RKO (cell line): ENCODE results near the gene OR5C1.
"Not testable (repeated sequence)": the region's sequence is repeated elsewhere in the genome, so short reads cannot be mapped to it uniquely, and the experiment has no call there.

Source experiments
- DNase-seq: peaks from one replicate; pipeline ENCODE4 v3.0.0-alpha.2; 2016; ENCODE audit warnings: low spot score

OR5C1 gene

DNA sequence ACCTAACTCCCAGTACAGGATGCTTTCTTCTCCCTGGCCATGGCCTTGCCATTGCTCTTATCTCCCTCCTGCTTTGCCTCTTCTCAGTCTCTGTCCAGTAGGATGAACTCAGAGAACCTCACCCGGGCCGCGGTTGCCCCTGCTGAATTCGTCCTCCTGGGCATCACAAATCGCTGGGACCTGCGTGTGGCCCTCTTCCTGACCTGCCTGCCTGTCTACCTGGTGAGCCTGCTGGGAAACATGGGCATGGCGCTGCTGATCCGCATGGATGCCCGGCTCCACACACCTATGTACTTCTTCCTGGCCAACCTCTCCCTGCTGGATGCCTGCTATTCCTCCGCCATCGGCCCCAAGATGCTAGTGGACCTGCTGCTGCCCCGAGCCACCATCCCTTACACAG, at the start of gene OR5C1:
TSS of gene OR5C1 (plus strand) at position 103 of the 400 bp plus-strand sequence. CDS start at position 103, 0 bp downstream.
- no peak for DNase-seq

DNA sequence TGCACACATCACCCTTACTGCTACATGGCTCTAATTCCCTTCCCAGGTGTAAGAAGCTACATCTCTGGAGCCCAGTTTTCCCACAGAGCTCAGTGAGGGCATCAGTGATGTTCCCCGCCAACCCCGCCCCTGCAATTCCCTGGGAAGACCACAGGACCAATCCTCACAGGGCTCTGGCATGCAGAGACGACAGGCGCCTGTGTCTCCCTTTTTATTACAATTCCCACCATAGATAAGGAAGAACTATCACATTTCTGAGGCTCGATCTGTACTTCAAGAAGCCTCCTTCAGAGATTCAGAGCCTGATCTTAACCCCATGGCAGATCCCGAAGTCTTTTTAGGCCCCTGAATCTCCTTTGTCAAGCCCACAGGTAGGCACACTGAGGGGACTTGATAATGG, 46.7 kb upstream of the OR5C1 start, which contains the start of gene OR1L6:
TSS of gene OR1L6 (plus strand) at position 301 of the 400 bp plus-strand sequence. CDS start 7,545 bp downstream, outside the sequence.
- no peak for DNase-seq

DNA sequence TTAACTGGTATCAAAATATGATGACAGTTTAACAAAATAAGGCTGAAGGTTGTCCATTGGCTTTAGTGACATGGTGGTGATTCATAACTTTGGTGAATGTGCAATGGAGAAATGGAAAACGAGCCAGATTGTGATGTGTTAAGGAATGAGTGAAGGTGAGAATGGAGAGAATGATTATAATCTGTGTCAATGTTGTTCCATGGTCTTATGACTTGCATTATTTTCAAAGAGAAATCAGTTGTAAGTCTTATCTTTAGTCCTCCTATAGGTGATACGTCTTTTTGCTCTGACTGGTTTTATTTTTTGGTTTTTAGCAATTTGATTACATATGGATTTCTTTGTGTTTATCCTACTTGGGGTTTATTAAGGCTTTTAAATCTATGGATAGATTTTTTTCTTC, 33.9 kb upstream of the OR5C1 start:
- DNase-seq, result peak; percentile 9

DNA sequence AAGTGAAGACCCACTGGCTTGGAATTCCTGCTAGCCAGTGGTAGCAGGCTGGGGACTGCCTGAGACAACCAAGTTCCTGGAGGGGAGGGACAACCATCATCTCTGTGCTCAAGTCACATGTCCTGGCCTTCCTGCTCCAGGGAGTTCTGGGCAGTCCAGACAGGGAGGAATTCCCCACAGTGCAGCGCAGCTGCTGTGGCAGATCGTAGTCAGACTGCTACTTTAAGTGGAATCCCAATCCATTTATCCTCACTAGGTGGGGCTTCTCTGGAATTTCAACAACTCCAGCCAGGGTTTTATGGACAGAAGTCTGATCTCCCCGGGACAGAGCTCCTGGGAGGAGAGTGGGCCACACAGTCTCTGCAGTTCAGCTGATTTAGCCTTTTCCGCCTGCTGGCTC, 20.9 kb upstream of the OR5C1 start:
- DNase-seq, result no peak

DNA sequence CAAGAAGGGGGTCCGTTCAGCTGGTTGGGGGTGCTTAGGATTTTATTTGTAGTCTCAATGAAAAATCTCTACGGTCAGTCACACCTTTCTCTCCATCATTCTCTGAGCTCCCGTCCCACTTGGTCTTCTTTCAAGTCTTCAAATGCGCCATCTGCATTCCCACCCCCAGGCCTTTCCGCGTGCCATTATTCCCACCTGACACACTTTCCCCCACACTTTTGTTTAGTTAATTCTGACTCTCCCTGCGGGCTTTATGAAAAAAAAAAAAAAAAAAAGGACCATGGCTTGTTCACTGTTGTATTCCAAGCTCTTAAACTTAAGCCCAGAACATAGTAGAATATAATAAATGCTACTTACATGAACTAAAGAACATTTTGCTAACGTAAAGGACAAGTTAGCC, 11.7 kb upstream of the OR5C1 start:
- no peak for DNase-seq

DNA sequence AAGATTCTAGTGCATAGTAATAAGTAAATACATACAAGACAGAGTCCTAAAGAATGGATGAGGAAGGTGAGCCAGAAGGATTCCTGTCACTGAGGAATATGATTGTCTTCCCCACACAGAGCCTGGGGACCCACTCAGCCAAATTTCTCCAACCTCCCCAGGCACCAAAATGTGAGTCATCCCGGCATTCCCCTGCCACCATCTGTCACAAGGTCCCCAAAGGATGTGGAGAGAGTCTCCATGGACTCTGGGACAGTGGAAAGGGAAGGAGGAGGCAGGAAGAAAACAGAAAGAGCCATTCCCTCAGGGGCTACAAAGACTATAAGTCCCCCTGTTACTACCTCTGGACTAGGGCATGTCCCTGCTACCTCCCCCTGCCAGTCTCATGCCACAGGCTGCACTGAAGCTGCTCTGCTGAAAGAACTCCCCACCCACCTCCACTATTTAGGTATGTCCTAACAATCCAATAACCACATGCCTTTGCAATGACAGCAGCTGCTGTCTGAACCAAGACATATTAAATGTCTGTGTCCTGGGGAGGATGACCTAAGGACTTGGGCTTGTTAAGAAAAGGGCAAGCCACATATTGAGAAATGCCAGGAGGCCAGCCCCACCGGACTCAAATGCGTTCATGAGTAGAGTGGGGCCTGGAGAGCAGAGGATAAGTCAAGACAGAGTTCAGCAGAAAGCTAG, 10.7 kb upstream of the OR5C1 start:
- DNase-seq, result no peak

DNA sequence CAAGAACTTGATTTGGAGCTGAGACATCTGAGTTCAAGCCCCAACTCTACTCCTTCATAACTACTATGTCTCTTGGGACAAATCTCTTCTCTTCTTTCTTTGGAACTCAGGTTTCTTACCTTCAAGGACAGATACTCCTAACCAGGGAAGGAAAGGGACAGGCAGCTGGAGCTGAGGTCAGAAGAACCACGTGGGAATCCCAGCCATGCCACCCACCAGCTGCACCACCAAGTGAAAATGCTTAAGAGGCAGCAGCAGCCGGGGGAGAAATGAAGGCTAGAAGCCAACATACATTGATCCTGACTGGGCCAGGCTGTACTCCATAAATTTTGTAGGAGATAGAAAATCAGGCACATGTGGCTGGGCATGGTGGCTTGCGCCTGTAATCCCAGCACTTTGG, 9.6 kb upstream of the OR5C1 start:
- DNase-seq, result no peak

DNA sequence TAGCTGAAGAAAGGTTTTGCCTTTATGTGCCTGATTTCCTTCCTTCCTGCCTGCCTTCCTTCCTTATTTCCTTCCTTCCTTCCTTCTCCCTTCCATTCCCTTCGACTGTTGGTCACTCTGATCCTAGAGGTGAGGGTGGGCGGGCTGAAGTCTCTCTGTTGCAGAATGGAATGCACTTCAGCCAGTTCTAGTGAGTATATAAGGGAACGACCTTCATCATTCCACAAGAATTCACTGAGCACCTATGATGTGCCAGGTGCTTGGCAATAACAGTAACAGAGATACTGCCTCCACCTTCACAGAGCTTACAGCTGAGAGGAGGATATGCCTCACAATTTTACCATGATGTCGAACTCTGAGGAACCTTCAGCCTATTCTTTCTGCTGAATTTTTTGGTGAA, 8.7 kb upstream of the OR5C1 start:
- DNase-seq, result no peak

DNA sequence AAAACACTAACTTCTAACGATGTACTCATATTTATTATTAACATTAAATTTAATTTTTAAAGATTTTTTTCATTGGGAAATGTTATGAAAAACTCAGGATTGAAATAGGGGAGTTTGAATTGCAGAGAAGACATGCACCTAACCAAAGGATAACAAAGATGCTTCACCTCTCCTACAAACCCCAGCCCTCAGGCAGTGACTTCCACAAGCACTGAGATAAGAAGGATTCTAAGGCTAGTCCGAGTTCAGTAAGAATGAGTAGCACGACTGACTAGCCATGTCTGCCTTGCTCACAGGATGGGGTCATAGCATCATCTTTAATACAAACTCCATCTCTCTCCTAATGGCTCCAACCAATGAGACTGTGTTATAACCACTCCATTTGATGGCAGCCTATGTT, 7.1 kb upstream of the OR5C1 start:
- DNase-seq, result no peak

DNA sequence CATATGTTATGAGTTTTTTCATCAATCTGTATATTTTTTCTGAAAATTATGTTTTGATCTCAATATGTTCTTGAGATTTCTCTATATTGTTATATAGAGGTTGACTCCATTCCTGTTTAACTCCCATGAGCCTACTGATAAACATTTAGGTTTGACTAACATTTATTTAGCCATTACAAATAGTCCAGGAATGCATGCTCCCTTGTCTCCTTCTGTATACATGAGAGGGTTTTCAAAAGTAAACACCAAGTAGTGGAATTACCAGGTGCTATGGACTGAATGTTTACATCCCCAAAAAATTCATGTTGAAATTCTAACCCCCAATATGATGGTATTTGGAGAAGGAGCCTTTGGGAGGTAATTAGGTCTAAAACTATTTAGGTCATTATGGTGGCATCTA, 3.5 kb upstream of the OR5C1 start:
- DNase-seq, result no peak

DNA sequence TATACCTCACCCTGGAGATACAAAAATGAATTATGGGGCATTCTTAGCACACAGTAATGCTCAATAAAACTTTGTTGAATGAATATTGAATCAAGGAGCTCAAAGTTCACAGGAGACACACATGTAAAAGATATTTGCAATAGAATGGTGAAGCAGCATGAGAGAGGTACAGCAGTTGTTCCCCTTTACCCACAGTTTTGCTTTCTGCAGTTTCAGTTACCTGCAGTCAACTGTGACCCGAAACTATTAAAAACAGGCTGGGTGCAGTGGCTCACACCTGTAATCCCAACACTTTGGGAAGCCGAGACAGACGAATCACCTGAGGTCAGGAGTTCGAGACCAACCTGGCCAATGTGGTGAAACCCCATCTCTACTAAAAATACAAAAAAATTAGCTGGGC, 2.4 kb upstream of the OR5C1 start:
- no peak for DNase-seq

DNA sequence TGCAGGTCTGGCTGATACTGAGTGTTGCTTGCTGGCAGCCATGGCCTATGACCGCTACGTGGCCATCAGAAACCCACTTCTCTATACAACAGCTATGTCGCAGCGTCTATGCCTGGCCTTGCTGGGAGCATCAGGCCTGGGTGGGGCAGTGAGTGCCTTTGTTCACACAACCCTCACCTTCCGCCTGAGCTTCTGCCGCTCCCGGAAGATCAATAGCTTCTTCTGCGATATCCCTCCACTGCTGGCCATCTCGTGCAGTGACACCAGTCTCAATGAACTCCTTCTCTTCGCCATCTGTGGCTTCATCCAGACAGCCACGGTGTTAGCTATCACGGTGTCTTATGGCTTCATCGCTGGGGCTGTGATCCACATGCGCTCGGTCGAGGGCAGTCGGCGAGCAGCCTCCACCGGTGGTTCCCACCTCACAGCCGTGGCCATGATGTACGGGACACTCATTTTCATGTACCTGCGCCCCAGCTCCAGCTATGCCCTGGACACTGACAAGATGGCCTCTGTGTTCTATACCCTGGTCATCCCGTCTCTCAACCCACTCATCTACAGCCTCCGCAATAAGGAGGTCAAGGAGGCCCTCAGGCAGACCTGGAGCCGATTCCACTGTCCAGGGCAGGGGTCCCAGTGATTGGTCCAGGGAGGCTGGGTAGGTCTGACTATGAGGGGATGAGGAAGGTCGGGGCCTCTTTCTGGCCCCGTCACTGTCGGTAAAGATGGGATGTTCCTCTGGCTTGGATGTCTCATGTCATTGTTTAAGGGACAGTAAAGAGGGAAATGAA, 718 bp downstream of the OR5C1 start:
- no peak for DNase-seq

DNA sequence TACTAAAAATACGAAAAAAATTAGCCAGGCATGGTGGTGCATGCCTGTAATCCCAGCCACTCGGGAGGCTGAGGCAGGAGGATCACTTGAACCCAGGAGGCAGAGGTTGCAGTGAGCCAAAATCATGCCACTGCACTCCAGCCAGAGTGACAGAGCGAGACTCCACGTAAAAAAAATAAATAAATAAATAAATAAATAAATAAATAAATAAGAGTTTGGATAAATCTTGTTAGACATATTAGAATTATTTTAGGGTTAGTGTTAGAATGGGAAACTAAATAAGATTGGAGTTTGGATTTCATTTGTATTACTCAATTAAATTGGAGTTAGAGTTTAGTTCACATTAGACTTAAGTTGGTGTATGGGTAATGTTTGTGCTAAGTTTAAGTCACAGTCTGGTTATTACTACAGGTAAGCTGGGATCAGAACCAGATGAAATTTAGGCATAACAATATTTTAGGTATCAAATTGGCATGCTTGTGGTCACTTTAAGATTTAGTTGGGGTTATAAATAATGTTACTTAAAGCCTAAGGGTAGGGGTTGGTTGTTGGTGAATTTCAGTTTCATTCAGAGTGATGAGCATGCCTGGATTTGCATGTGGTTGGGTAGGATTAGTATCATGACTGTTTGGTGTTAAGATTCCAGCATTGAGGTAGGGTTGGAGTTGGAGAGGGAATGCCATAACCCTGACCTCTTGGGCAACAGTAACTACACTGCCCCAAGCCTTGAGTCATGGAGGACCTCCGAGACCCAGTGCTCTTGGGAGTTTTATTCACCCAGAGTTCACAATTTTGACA, 3.3 kb downstream of the OR5C1 start:
- no peak for DNase-seq

DNA sequence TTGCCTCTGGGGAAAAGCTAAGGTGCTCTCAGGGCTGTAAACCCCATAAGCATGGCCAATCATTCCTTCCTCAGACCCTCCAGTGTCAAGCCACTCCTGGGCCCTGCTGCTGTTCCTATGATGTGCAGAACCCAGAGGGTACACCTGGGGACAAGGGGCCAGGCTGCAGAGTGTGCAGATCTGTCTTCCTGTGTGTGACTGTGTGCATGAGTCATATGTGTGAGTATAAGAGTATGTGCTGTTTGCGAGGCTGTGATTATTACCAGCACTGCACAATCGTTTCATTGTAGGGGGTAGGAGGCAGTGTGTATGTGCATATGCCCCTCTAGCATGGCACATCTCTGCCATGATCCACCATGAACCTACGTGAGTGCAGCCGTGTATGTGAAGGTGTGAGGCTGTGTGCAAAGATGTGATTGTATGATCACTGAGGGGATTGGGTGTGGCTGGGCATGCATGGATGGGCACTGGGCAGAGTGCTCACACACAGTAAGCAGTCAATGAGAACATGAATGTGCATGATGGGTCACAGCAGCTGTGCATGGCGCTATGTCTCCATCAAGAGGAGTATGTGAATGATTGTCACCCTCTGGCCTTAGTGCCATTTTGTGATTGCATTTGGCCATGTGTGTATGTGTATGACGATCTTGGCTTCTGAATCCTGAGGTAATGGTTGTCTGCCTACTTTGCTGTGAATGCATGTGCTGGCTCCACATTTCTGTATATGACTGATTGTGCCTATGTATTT, 8.8 kb downstream of the OR5C1 start:
- DNase-seq, result peak; percentile 72

DNA sequence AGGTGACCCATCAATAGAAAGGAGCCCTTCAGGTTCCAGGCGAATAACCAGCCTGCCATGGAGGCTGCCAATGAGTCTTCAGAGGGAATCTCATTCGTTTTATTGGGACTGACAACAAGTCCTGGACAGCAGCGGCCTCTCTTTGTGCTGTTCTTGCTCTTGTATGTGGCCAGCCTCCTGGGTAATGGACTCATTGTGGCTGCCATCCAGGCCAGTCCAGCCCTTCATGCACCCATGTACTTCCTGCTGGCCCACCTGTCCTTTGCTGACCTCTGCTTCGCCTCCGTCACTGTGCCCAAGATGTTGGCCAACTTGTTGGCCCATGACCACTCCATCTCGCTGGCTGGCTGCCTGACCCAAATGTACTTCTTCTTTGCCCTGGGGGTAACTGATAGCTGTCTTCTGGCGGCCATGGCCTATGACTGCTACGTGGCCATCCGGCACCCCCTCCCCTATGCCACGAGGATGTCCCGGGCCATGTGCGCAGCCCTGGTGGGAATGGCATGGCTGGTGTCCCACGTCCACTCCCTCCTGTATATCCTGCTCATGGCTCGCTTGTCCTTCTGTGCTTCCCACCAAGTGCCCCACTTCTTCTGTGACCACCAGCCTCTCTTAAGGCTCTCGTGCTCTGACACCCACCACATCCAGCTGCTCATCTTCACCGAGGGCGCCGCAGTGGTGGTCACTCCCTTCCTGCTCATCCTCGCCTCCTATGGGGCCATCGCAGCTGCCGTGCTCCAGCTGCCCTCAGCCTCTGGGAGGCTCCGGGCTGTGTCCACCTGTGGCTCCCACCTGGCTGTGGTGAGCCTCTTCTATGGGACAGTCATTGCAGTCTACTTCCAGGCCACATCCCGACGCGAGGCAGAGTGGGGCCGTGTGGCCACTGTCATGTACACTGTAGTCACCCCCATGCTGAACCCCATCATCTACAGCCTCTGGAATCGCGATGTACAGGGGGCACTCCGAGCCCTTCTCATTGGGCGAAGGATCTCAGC, 11.6 kb downstream of the OR5C1 start, which contains the start of gene OR1K1:
TSS of gene OR1K1 (plus strand) at position 58 of the 995 bp plus-strand sequence. CDS start at position 58, 0 bp downstream.
- DNase-seq, result no peak

DNA sequence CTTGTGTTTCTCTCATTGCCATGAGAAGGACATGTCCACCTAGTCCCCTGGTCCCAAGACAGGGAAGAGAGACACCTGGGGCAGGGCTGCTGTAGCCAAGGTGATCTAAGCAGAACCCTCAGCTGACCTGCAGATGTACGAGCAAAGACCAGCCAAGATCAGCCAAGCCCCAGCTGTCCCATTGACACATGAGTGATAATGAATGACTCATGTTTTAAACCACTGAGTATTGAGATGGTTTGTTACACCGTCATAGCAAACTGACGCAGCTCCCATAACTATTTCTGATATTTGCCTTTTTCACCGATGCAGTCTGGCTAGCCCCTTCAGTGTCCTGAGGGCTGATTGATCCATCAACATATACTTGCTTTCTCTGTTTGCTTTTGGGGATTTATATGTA, 17.9 kb downstream of the OR5C1 start:
- peak; percentile 59 for DNase-seq

DNA sequence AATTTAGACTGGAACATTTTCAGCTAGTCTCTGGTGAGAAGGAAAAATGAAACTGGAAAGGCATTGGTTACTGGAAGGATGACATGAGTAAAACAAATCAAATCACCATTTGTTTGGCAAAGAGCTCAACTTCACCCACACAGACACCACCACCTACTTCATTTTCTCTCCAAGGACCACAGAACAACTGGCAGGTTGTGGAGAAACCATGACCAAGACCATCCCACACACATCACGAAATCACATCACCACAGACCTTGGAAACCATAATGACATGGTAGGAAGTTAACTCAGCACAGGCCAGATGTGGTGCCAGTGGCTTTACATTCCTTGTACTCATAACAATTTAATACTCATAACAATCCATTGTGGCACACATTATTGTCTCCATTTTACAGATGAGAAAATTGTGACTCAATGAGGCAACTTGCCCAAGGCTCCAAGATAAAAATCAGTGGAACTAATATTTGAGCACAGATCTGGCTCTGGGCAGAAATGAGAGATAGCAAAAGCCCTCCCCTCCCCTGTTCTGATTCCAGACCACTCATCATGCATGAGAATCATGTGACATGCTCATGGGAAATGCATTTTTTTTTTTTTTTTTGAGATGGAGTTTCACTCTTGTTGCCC, 18.7 kb downstream of the OR5C1 start:
- DNase-seq, result no peak

DNA sequence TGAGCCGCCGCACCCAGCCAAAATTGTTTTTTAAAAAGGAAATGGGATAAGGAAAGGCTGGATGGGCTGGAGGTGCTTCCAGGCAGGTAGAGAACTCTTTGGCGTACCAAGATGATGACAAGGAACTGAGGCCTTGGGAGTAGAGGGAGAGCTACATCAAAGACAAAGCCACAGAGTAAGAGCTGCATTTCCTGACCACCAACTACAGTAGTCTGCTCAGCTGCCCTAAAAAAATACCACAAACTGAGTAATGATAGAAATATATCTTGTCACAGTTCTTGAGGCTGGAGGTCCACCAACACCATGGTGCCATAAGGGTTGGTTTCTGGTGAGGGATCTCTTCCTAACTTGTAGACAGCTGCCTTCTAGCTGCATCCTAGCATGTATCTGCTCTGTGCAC, 19.4 kb downstream of the OR5C1 start:
- DNase-seq, result no peak

DNA sequence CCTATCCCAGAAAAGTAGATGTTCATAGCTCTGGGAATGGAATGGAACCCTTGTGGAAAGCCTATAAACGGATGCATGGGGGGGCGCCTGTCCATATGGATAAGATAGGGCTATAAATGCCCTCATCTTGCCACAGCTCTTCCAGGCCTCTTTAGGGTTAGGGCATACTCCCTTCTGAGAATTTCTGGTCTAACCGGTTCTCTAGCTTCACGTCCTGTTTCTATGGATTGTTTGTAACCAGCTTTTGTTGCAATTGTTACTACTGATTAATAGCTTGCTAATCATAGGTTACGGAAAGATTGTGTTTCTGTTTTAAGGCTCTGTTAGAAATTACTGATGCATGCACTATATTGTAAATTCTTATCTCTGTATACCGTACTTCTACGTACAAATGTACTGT, 20.5 kb downstream of the OR5C1 start:
- not testable (repeated sequence) for DNase-seq

DNA sequence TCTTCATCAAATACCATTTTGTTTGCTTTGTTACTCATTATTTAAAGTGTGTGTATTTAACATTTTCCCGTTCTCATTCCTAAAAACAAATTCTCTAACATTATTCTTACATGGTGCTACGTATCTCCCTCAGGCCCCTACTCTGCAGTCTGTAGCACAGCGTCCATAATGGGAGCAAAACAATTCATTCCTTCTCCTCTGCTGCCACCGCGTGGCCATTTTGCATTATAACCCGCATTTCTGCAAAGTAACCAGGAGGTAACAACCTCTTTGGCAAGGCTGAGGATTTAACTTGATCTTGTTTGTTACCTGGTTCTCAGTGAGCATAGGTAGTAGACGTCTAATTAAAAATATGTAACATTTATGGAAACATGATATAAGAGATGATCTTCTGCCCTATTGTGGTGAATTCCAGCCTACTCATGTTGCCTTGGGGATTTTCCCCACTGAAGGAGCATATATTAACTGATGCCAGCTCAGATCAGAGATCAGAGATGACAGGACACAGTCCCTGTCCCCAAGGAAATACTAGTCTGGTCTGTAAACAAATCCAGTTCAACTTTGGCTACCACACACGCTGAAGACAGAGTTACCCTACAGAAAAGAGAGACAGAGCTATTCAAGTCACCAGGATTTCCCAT, 21.7 kb downstream of the OR5C1 start:
- DNase-seq, result peak; percentile 74
